GM21390 (cell line): ENCODE results near the gene PUS3.
"Not testable (repeated sequence)": the region's sequence is repeated elsewhere in the genome, so short reads cannot be mapped to it uniquely, and the experiment has no call there.

ENCODE experiments used
- ATAC-seq: cut with Tn5 transposase; IDR thresholded peaks from one replicate; pipeline ENCODE4 v1.9.1; 2021; ENCODE audit not compliant: unreplicated experiment

PUS3 gene

DNA sequence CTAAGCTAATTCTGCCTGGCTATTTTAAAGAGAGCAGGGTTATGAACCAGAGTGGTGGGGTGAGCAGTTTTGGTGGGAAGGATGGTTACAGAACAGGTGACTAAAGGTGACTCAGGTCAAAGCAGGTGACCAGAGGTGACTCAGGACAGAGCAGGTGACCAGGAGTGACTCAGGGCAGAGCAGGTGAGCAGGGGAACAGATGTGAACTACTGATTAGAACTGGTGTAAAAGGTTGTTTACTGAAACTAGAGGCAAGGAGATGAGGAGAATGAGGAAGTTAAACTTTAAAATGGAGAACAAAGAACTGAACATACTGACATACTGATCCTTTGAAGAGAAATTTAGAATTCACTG is 30.9 kb downstream of the PUS3 start:
- ATAC-seq: no peak

DNA sequence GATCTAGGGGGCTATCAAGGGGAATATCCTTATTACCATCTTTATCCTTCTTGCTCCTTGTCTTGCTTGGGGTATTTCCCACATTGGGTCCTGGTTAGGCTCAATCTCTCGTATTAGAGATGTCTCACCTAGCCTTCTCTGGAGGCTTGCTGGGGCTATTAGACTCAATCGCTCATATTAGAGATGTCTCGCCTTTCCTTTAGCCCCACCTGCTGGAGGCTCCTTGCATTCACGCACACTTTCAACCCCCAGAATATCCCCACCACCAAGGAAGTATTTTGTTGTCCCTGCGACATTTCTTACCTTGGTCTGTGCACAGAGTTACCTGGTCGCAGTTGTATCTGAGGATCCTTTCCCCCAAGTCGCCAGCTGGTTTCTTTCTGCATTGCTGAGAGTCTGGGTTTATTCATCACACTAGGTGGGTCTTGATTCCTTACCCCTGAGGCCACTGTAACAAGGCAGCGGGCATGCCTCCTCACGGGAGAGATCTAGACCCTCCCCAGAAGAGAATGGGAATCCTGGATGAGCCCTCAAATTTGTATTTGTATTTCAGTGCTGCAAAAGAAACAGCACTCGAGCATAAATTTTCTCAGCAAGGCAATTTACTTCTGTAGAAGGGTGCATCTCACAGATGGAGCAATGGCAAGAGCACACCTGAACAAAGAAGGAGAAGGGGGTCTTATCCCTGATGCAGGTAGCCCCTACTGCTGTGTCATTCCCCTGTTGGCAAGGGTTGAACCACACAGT is 31.4 kb downstream of the PUS3 start:
- no peak for ATAC-seq

DNA sequence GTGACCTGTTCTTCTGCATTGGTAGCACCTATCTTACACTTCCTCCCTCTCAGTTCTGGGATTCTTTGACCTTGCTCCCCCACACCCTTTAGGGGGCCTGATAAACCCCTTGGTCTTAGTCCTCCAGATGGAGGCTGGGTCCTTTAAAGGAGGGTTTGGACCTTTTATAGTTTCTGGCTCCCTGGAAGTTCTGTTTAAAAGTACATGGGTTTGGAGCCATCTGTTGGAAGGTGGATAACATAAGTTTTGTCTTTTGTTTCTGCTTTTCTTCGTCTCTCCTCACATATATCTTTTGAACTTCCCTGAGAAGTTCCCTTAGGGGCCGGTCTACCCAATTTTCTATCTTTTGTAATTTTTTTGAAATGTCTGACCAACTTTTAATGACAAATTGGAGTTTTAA is 33.5 kb downstream of the PUS3 start:
- no peak for ATAC-seq

DNA sequence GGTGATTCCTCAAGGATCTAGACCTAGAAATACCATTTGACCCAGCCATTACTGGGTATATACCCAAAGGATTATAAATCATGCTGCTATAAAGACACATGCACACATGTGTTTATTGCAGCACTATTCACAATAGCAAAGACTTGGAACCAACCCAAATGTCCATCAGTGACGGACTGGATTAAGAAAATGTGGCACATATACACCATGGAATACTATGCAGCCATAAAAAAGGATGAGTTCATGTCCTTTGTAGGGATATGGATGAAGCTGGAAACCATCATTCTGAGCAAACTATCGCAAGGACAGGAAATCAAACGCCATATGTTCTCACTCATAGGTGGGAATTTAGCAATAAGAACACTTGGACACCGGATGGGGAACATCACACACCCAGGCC is 37.7 kb downstream of the PUS3 start:
- not testable (repeated sequence) for ATAC-seq

DNA sequence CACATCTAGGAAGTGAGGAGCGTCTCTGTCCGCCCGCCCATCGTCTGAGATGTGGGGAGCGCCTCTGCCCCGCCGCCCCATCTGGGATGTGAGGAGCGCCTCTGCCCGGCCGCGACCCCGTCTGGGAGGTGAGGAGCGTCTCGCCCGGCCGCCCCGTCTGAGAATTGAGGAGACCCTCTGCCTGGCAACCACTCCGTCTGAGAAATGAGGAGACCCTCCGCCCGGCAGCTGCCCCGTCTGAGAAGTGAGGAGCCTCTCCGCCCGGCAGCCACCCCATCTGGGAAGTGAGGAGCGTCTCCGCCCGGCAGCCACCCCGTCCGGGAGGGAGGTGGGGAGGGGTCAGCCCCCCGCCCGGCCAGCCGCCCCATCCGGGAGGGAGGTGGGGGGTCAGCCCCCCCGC is 40.2 kb downstream of the PUS3 start:
- ATAC-seq: not testable (repeated sequence)

DNA sequence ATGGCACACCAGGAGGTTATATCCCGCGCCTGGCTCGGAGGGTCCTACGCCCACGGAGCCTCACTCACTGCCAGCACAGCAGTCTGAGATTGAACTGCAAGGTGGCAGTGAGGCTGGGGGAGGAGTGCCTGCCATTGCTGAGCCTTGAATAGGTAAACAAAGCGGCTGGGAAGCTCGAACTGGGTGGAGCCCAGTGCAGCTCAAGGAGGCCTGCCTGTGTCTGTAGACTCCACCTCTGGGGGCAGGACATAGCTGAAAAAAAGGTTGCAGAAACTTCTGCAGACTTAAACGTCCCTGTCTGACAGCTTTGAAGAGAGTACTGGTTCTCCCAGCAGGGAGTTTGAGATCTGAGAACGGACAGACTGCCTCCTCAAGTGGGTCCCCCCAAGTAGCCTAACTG is 45.3 kb downstream of the PUS3 start:
- not testable (repeated sequence) for ATAC-seq

DNA sequence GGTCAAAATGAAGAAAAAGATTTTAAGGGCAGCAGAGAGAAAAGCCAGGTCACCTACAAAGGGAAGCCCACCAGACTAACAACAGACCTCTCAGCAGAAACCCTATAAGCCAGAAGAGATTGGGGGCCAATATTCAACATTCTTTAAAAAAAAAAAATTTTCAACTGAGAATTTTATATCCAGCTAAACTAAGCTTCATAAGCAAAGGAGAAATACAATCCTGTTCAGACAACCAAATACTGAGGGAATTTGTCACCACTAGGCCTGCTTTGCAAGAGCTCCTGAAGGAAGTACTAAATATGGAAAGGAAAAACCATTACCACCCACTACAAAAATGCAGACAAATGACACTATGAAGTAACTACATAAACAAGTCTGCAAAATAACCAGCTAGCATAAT is 56.8 kb downstream of the PUS3 start:
- ATAC-seq: no peak
